ENCODE data around the gene YEATS2.

DNA sequence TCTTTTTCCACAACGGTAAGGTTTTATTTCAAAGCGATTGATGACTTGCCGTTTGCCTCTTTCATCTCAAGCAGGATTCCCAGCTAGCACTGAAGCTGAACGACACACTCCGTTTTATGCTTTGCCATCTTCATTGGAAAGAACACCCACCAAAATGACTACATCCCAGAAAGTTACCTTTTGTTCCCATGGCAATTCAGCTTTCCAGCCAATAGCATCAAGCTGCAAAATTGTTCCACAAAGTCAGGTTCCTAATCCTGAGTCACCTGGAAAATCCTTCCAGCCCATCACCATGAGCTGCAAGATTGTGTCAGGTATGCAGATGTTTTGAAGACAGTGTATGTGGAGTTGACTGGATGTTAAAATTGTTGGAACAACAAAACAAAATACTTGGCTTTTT is 56.5 kb downstream of the YEATS2 start:
- TF ChIP-seq POLR2AphosphoS5 (IDR thresholded peaks at IDR 0.05; ENCODE audit: low read depth, low read length) (no peak), POLR2A (IDR thresholded peaks at IDR 0.05; ENCODE audit: low read depth, low read length) (no peak), TAF1 (IDR thresholded peaks at IDR 0.05; ENCODE audit: low read depth, low read length) (no peak), POU2F2 (IDR thresholded peaks at IDR 0.05; ENCODE audit: low read depth, low read length) (no peak)

All from GM12891 (cell line).